GM19455 (cell line): ENCODE results near the gene NANOS1.
A peak's percentile ranks its signal among the peaks of the same experiment; 100 is the strongest.

Experiments
- ATAC-seq: cut with Tn5 transposase; IDR thresholded peaks from one replicate; pipeline ENCODE4 v1.9.1; 2021; ENCODE audit not compliant: unreplicated experiment

NANOS1 gene

GRCh38 chr10:119029613-119030420 is at the start of gene NANOS1:
Gene NANOS1, plus strand, starts transcription at chr10:119029714. Its CDS starts 88 bp downstream, at chr10:119029802.
- peak; percentile 20 for ATAC-seq

- ATAC-seq = no peak
Measured at GRCh38 chr10:118980135-118980865, 49.2 kb upstream of the NANOS1 start.

- ATAC-seq = no peak
Measured at GRCh38 chr10:118980870-118981269, 48.6 kb upstream of the NANOS1 start.

GRCh38 chr10:118981946-118982345 is 47.6 kb upstream of the NANOS1 start:
- ATAC-seq = no peak

- ATAC-seq = no peak
Measured at GRCh38 chr10:118982366-118982765, 47.1 kb upstream of the NANOS1 start.

GRCh38 chr10:118983263-118983662 is 46.3 kb upstream of the NANOS1 start:
- ATAC-seq = no peak

- no peak for ATAC-seq
Measured at GRCh38 chr10:118985576-118985975, 43.9 kb upstream of the NANOS1 start.

GRCh38 chr10:118986815-118987790 is 42.4 kb upstream of the NANOS1 start:
- peak; percentile 80 for ATAC-seq

GRCh38 chr10:118990326-118990725 is 39.2 kb upstream of the NANOS1 start:
- ATAC-seq = no peak

GRCh38 chr10:118992496-118992895 is 37.0 kb upstream of the NANOS1 start:
- no peak for ATAC-seq

- no peak for ATAC-seq
Measured at GRCh38 chr10:118993214-118993613, 36.3 kb upstream of the NANOS1 start.

- no peak for ATAC-seq
Measured at GRCh38 chr10:118994321-118994720, 35.2 kb upstream of the NANOS1 start.

- ATAC-seq = no peak
Measured at GRCh38 chr10:118995739-118996138, 33.8 kb upstream of the NANOS1 start.

- ATAC-seq = no peak
Measured at GRCh38 chr10:118997379-118997778, 32.1 kb upstream of the NANOS1 start.

- no peak for ATAC-seq
Measured at GRCh38 chr10:118998183-118998582, 31.3 kb upstream of the NANOS1 start.

GRCh38 chr10:119001717-119002500 is 27.6 kb upstream of the NANOS1 start:
- no peak for ATAC-seq

GRCh38 chr10:119003572-119004289 is 25.8 kb upstream of the NANOS1 start:
- ATAC-seq = no peak

GRCh38 chr10:119005362-119006043 is 24.0 kb upstream of the NANOS1 start:
- no peak for ATAC-seq
